H1 (cell line): ENCODE results near the gene HMOX2.

Experiments used
- EP300 ChIP-seq, 2 experiments: IDR thresholded peaks; 1 replicate in 1 of 2; 2 replicates in 1 of 2; pipeline ENCODE4 v1.6.1; 2011 to 2012; ENCODE audit warnings: low read depth in 2 of 2, low read length in 2 of 2, mild to moderate bottlenecking in 2 of 2, borderline replicate concordance in 1 of 2, inconsistent platforms in 1 of 2, moderate library complexity in 1 of 2
- EZH2 ChIP-seq: fragments of 200-600 bp; sonication (generic); IDR thresholded peaks from 2 replicates; pipeline ENCODE4 v1.7.1; 2012; ENCODE audit warnings: low read depth, mild to moderate bottlenecking, moderate library complexity, low read length, inconsistent platforms; ENCODE audit not compliant: severe bottlenecking
- GABPA ChIP-seq: IDR thresholded peaks from 2 replicates; pipeline ENCODE4 v1.6.1; 2011; ENCODE audit warnings: mild to moderate bottlenecking, low read length, moderate library complexity, borderline replicate concordance; ENCODE audit not compliant: insufficient read depth
- JUND ChIP-seq: IDR thresholded peaks from 2 replicates; pipeline ENCODE4 v1.6.1; 2011; ENCODE audit warnings: mild to moderate bottlenecking, improper control_type of control experiment, low read length
- RFX5 ChIP-seq: IDR thresholded peaks from 2 replicates; pipeline ENCODE4 v1.6.1; 2011; ENCODE audit warnings: low read depth, low read length, improper control_type of control experiment, borderline replicate concordance
- TF ChIP-seq, protein P1 (sequence below), 3 experiments: IDR thresholded peaks; 1 replicate in 2 of 3; 2 replicates in 1 of 3; pipeline versions ENCODE4 v1.5.1 to v1.6.1; 2011; ENCODE audit warnings: low read length in 3 of 3, mild to moderate bottlenecking in 3 of 3, inconsistent platforms in 2 of 3, low read depth in 1 of 3, moderate library complexity in 1 of 3; ENCODE audit not compliant: insufficient read depth in 1 of 3; ENCODE audit errors: control extremely low read depth in 1 of 3
- TF ChIP-seq, protein P2 (sequence below): IDR thresholded peaks from 2 replicates; pipeline ENCODE4 v1.6.1; 2011; ENCODE audit warnings: low read depth, mild to moderate bottlenecking, low read length; ENCODE audit not compliant: insufficient read depth

DNA sequence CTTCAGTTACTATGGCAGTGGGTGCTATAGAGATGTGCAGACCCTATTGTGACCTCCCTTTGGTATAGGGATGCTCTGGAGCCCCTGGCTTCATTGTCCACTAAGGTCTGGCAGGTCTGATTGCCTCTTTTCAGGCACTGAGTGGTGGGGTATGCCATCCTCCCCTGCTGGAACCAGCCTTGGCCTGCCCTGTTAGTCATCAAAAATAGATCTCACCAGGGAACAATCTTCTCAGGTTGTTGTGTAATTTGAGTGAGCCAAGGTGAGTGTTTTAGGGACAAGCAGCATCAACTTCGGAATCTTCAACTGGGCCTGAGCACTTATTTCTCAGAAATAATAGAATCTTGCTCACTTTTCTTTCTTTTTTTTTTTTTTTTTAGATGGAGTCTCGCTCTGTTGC is 19.6 kb downstream of the HMOX2 start:
- TF ChIP-seq EZH2 (no peak), GABPA (no peak), JUND (no peak), EP300 (IDR thresholded peaks at IDR 0.05; ENCODE audit: borderline replicate concordance in 1 of 2, low read depth in 2 of 2, low read length in 2 of 2) (no peak), RFX5 (no peak)
- TF ChIP-seq, protein P1, sequence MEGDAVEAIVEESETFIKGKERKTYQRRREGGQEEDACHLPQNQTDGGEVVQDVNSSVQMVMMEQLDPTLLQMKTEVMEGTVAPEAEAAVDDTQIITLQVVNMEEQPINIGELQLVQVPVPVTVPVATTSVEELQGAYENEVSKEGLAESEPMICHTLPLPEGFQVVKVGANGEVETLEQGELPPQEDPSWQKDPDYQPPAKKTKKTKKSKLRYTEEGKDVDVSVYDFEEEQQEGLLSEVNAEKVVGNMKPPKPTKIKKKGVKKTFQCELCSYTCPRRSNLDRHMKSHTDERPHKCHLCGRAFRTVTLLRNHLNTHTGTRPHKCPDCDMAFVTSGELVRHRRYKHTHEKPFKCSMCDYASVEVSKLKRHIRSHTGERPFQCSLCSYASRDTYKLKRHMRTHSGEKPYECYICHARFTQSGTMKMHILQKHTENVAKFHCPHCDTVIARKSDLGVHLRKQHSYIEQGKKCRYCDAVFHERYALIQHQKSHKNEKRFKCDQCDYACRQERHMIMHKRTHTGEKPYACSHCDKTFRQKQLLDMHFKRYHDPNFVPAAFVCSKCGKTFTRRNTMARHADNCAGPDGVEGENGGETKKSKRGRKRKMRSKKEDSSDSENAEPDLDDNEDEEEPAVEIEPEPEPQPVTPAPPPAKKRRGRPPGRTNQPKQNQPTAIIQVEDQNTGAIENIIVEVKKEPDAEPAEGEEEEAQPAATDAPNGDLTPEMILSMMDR (IDR thresholded peaks at IDR 0.05; ENCODE audit: control extremely low read depth in 1 of 3, insufficient read depth in 1 of 3, low read depth in 1 of 3, low read length in 3 of 3), result no peak
- TF ChIP-seq, protein P2, sequence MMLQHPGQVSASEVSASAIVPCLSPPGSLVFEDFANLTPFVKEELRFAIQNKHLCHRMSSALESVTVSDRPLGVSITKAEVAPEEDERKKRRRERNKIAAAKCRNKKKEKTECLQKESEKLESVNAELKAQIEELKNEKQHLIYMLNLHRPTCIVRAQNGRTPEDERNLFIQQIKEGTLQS, result no peak
